HEK293 (cell line): ENCODE data around the gene CMBL.

Source experiments
- GLI2 ChIP-seq: fragments of 450-650 bp; formaldehyde crosslinking; IDR thresholded peaks from 2 replicates; pipeline ENCODE4; 2017; ENCODE audit warnings: missing biosample characterization, missing genetic modification characterization, low read depth, borderline replicate concordance
- MEIS1 ChIP-seq: sonication (generic); formaldehyde crosslinking; IDR thresholded peaks from 2 replicates; pipeline ENCODE4 v1.8.1; 2022; ENCODE audit warnings: missing genetic modification reagents, mild to moderate bottlenecking, borderline replicate concordance
- TRIM28 ChIP-seq: IDR thresholded peaks from 2 replicates; pipeline ENCODE4 v1.6.1; 2011; ENCODE audit warnings: low read length, control low read depth, borderline replicate concordance
- YY1 ChIP-seq: fragments of 450-650 bp; formaldehyde crosslinking; IDR thresholded peaks from 2 replicates; pipeline ENCODE4 v1.5.1; 2018; ENCODE audit warnings: missing biosample characterization, missing genetic modification characterization
- ZEB2 ChIP-seq: fragments of 450-650 bp; formaldehyde crosslinking; IDR thresholded peaks from 2 replicates; pipeline ENCODE4 v1.5.1; 2016; ENCODE audit warnings: missing biosample characterization, missing genetic modification characterization
- ZNF239 ChIP-seq: fragments of 450-650 bp; formaldehyde crosslinking; IDR thresholded peaks from 2 replicates; pipeline ENCODE4 v1.5.1; 2016; ENCODE audit warnings: missing biosample characterization, missing genetic modification characterization
- ZNF501 ChIP-seq: fragments of 450-650 bp; formaldehyde crosslinking; IDR thresholded peaks from 2 replicates; pipeline ENCODE4 v1.5.1; 2016; ENCODE audit warnings: missing biosample characterization, missing genetic modification characterization
- ZNF555 ChIP-seq: fragments of 450-650 bp; formaldehyde crosslinking; conservative IDR thresholded peaks from 2 replicates; pipeline ENCODE4 v1.5.1; 2017; ENCODE audit warnings: missing biosample characterization, mild to moderate bottlenecking, missing genetic modification characterization, inconsistent platforms
- ZNF707 ChIP-seq: fragments of 450-650 bp; formaldehyde crosslinking; IDR thresholded peaks from 2 replicates; pipeline ENCODE4 v1.5.1; 2016; ENCODE audit warnings: missing biosample characterization, missing genetic modification characterization
- TF ChIP-seq, protein P1 (sequence below): fragments of 450-650 bp; formaldehyde crosslinking; IDR thresholded peaks from 2 replicates; pipeline ENCODE4 v1.5.1; 2016; ENCODE audit warnings: missing biosample characterization, missing genetic modification characterization
- TF ChIP-seq, protein P2 (sequence below): fragments of 450-650 bp; formaldehyde crosslinking; IDR thresholded peaks from 2 replicates; pipeline ENCODE4 v1.5.1; 2016; ENCODE audit warnings: missing biosample characterization, missing genetic modification characterization
- TF ChIP-seq, protein P3 (sequence below): fragments of 450-650 bp; IDR thresholded peaks from 2 replicates; pipeline ENCODE4 v1.5.1; 2018; ENCODE audit warnings: missing biosample characterization, missing genetic modification characterization
- TF ChIP-seq, protein P4 (sequence below): fragments of 450-650 bp; formaldehyde crosslinking; IDR thresholded peaks from 2 replicates; pipeline ENCODE4 v1.5.1; 2016; ENCODE audit warnings: missing biosample characterization, missing genetic modification characterization
- TF ChIP-seq, protein P5 (sequence below): fragments of 450-650 bp; formaldehyde crosslinking; conservative IDR thresholded peaks from 2 replicates; pipeline ENCODE4 v1.5.1; 2016; ENCODE audit warnings: low read depth, missing biosample characterization, missing genetic modification characterization

DNA sequence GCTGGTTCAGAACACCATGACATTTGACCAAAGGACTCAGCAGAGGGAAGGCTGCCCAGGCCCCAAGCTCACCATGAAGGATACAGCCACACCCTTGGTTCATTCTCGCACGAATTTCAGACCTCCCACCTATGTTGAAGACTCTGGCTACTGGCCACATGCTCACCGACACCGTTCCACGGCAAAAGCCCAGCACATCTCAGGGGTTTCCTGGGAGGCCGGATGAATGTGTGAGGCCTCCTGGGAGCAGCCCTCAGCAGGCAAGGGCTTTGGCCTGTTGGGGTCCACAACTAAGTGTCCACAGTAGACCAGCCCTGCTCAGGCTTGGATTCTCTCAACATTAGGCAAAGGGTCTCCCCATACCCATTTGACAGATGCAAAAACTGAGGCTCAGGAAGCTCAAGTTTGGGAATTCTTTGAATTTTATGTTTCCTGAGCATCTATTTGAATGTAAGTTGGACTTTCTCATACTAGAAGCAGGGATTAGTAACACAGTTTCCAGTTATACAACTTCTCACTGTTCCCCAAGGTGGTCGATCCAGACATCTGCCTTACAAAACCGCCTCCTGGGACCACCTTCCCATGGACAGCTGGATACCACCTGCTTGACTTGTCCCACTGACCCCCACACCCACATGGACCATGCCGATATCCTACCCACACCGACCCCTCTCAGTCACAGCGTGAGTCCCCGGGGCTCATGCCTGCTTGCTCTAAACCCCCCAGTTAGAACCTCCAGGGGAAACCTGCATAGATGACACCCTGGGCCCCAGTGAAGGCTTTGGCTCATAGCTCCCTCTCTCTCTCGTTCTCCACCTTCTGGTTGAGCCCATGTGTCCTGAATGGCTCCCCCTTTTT is 29.7 kb downstream of the CMBL start:
- TF ChIP-seq, protein P1, sequence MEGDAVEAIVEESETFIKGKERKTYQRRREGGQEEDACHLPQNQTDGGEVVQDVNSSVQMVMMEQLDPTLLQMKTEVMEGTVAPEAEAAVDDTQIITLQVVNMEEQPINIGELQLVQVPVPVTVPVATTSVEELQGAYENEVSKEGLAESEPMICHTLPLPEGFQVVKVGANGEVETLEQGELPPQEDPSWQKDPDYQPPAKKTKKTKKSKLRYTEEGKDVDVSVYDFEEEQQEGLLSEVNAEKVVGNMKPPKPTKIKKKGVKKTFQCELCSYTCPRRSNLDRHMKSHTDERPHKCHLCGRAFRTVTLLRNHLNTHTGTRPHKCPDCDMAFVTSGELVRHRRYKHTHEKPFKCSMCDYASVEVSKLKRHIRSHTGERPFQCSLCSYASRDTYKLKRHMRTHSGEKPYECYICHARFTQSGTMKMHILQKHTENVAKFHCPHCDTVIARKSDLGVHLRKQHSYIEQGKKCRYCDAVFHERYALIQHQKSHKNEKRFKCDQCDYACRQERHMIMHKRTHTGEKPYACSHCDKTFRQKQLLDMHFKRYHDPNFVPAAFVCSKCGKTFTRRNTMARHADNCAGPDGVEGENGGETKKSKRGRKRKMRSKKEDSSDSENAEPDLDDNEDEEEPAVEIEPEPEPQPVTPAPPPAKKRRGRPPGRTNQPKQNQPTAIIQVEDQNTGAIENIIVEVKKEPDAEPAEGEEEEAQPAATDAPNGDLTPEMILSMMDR (tag by site-specific recombination): no peak
- TF ChIP-seq YY1 (tag by site-specific recombination) (no peak), ZNF239 (tag by site-specific recombination) (no peak), ZEB2 (tag by site-specific recombination) (no peak), ZNF501 (tag by site-specific recombination) (no peak), MEIS1 (CRISPR knock-in tag) (no peak), TRIM28 (no peak), ZNF555 (tag by site-specific recombination) (no peak), ZNF707 (tag by site-specific recombination) (no peak), GLI2 (tag by site-specific recombination) (no peak)
- TF ChIP-seq, protein P2, sequence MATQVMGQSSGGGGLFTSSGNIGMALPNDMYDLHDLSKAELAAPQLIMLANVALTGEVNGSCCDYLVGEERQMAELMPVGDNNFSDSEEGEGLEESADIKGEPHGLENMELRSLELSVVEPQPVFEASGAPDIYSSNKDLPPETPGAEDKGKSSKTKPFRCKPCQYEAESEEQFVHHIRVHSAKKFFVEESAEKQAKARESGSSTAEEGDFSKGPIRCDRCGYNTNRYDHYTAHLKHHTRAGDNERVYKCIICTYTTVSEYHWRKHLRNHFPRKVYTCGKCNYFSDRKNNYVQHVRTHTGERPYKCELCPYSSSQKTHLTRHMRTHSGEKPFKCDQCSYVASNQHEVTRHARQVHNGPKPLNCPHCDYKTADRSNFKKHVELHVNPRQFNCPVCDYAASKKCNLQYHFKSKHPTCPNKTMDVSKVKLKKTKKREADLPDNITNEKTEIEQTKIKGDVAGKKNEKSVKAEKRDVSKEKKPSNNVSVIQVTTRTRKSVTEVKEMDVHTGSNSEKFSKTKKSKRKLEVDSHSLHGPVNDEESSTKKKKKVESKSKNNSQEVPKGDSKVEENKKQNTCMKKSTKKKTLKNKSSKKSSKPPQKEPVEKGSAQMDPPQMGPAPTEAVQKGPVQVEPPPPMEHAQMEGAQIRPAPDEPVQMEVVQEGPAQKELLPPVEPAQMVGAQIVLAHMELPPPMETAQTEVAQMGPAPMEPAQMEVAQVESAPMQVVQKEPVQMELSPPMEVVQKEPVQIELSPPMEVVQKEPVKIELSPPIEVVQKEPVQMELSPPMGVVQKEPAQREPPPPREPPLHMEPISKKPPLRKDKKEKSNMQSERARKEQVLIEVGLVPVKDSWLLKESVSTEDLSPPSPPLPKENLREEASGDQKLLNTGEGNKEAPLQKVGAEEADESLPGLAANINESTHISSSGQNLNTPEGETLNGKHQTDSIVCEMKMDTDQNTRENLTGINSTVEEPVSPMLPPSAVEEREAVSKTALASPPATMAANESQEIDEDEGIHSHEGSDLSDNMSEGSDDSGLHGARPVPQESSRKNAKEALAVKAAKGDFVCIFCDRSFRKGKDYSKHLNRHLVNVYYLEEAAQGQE (tag by site-specific recombination): no peak
- TF ChIP-seq, protein P3, sequence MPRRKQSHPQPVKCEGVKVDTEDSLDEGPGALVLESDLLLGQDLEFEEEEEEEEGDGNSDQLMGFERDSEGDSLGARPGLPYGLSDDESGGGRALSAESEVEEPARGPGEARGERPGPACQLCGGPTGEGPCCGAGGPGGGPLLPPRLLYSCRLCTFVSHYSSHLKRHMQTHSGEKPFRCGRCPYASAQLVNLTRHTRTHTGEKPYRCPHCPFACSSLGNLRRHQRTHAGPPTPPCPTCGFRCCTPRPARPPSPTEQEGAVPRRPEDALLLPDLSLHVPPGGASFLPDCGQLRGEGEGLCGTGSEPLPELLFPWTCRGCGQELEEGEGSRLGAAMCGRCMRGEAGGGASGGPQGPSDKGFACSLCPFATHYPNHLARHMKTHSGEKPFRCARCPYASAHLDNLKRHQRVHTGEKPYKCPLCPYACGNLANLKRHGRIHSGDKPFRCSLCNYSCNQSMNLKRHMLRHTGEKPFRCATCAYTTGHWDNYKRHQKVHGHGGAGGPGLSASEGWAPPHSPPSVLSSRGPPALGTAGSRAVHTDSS (tag by site-specific recombination): no peak
- TF ChIP-seq, protein P4, sequence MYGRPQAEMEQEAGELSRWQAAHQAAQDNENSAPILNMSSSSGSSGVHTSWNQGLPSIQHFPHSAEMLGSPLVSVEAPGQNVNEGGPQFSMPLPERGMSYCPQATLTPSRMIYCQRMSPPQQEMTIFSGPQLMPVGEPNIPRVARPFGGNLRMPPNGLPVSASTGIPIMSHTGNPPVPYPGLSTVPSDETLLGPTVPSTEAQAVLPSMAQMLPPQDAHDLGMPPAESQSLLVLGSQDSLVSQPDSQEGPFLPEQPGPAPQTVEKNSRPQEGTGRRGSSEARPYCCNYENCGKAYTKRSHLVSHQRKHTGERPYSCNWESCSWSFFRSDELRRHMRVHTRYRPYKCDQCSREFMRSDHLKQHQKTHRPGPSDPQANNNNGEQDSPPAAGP (tag by site-specific recombination): no peak
- TF ChIP-seq, protein P5, sequence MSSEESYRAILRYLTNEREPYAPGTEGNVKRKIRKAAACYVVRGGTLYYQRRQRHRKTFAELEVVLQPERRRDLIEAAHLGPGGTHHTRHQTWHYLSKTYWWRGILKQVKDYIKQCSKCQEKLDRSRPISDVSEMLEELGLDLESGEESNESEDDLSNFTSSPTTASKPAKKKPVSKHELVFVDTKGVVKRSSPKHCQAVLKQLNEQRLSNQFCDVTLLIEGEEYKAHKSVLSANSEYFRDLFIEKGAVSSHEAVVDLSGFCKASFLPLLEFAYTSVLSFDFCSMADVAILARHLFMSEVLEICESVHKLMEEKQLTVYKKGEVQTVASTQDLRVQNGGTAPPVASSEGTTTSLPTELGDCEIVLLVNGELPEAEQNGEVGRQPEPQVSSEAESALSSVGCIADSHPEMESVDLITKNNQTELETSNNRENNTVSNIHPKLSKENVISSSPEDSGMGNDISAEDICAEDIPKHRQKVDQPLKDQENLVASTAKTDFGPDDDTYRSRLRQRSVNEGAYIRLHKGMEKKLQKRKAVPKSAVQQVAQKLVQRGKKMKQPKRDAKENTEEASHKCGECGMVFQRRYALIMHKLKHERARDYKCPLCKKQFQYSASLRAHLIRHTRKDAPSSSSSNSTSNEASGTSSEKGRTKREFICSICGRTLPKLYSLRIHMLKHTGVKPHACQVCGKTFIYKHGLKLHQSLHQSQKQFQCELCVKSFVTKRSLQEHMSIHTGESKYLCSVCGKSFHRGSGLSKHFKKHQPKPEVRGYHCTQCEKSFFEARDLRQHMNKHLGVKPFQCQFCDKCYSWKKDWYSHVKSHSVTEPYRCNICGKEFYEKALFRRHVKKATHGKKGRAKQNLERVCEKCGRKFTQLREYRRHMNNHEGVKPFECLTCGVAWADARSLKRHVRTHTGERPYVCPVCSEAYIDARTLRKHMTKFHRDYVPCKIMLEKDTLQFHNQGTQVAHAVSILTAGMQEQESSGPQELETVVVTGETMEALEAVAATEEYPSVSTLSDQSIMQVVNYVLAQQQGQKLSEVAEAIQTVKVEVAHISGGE: no peak
